OCI-LY1 (cell line): ENCODE measurements around the gene MMS22L.

Source experiments
- H2AFZ ChIP-seq: fragments of 200-600 bp; sonication (generic), shearing (Covaris generic); 2 replicates; pipeline ENCODE4 v1.6.0; 2014; ENCODE audit warnings: antibody characterized with exemption, mild to moderate bottlenecking, low read length
- H3F3A ChIP-seq: fragments of 200-600 bp; sonication (generic), shearing (Covaris generic); 2 replicates; pipeline ENCODE4 v1.6.0; 2014; ENCODE audit warnings: mild to moderate bottlenecking, antibody characterized with exemption, low read length, moderate library complexity; ENCODE audit not compliant: insufficient read depth
- H3K27ac ChIP-seq: fragments of 200-600 bp; sonication (generic); 2 replicates; pipeline ENCODE4 v1.5.1; 2014; ENCODE audit warnings: low read length, mixed run types, mild to moderate bottlenecking, low read depth; ENCODE audit not compliant: poor library complexity, severe bottlenecking
- H3K27me3 ChIP-seq: fragments of 200-600 bp; sonication (generic); 2 replicates; pipeline ENCODE4 v1.6.0; 2014; ENCODE audit warnings: antibody characterized with exemption, mild to moderate bottlenecking, low read length, moderate library complexity; ENCODE audit not compliant: insufficient read depth
- H3K36me3 ChIP-seq: fragments of 200-600 bp; sonication (generic); 2 replicates; pipeline ENCODE4 v1.6.1; 2014; ENCODE audit warnings: mild to moderate bottlenecking, antibody characterized with exemption, low read length, moderate library complexity, mixed read lengths; ENCODE audit not compliant: insufficient read depth
- H3K4me1 ChIP-seq: fragments of 200-600 bp; sonication (generic); 2 replicates; pipeline ENCODE4 v1.5.1; 2014; ENCODE audit warnings: mild to moderate bottlenecking, low read length, moderate library complexity; ENCODE audit not compliant: insufficient read depth, severe bottlenecking
- H3K4me2 ChIP-seq: fragments of 200-600 bp; sonication (generic), shearing (Covaris generic); 2 replicates; pipeline ENCODE4 v1.6.1; 2014; ENCODE audit warnings: low read length
- H3K4me3 ChIP-seq: fragments of 200-600 bp; sonication (generic); 2 replicates; pipeline ENCODE4 v1.5.1; 2014; ENCODE audit warnings: low read length, low read depth, mild to moderate bottlenecking, mixed read lengths; ENCODE audit not compliant: poor library complexity, severe bottlenecking
- H3K79me2 ChIP-seq: fragments of 200-600 bp; shearing (Covaris generic); 2 replicates; pipeline ENCODE4 v1.6.1; 2016; ENCODE audit warnings: mixed run types, low read length, mixed read lengths; ENCODE audit not compliant: insufficient read depth
- H3K9ac ChIP-seq: fragments of 200-600 bp; sonication (generic), shearing (Covaris generic); 2 replicates; pipeline ENCODE4 v1.6.1; 2014; ENCODE audit warnings: mild to moderate bottlenecking, low read length, mixed read lengths
- H3K9me2 ChIP-seq: fragments of 200-600 bp; sonication (generic), shearing (Covaris generic); 2 replicates; pipeline ENCODE4 v1.6.1; 2014; ENCODE audit warnings: low read depth, mild to moderate bottlenecking, low read length, mixed read lengths
- H3K9me3 ChIP-seq: fragments of 200-600 bp; shearing (Covaris generic); 2 replicates; pipeline ENCODE4 v1.6.1; 2014; ENCODE audit warnings: low read length, mixed read lengths
- H4K20me1 ChIP-seq: fragments of 200-600 bp; sonication (generic), shearing (Covaris generic); 2 replicates; pipeline ENCODE4 v1.6.0; 2016; ENCODE audit warnings: mild to moderate bottlenecking, low read length; ENCODE audit not compliant: insufficient read depth
- CTCF ChIP-seq: fragments of 200-600 bp; sonication (generic), shearing (Covaris generic); IDR thresholded peaks from 2 replicates; pipeline ENCODE4 v1.5.1; 2017; ENCODE audit warnings: mild to moderate bottlenecking, antibody characterized with exemption, low read length, moderate library complexity, mixed read lengths
- EZH2 ChIP-seq: fragments of 200-600 bp; sonication (generic), shearing (Covaris generic); IDR thresholded peaks from 2 replicates; pipeline ENCODE4 v1.8.0; 2017; ENCODE audit warnings: borderline replicate concordance, mixed run types, mild to moderate bottlenecking, antibody characterized with exemption, low read length, moderate library complexity, mixed read lengths

Gene MMS22L

GRCh38 chr6:97195117-97195516 is 87.9 kb downstream of the MMS22L start:
- no peak overlapping the region for H3K27ac ChIP-seq
- H3K9me2 ChIP-seq = no peaks in the 10 kb centered on the region
- TF ChIP-seq CTCF (no peak), EZH2 (no peak)
- no peaks in the 10 kb centered on the region for H3F3A ChIP-seq
- no peaks in the 10 kb centered on the region for H3K79me2 ChIP-seq
- no peaks in the 10 kb centered on the region for H3K4me1 ChIP-seq
- H2AFZ ChIP-seq = no peak overlapping the region
- no peak overlapping the region for H3K4me3 ChIP-seq
- peaks cover 28% of the 10 kb centered on the region for H3K36me3 ChIP-seq
- no peaks in the 10 kb centered on the region for H3K27me3 ChIP-seq
- no peaks in the 10 kb centered on the region for H4K20me1 ChIP-seq
- H3K4me2 ChIP-seq = no peak overlapping the region
- no peak overlapping the region for H3K9ac ChIP-seq
- no peaks in the 10 kb centered on the region for H3K9me3 ChIP-seq

- H4K20me1 ChIP-seq = no peaks in the 10 kb centered on the region
- H3K4me3 ChIP-seq = no peak overlapping the region
- no peak overlapping the region for H3K4me2 ChIP-seq
- H3K4me1 ChIP-seq = no peaks in the 10 kb centered on the region
- H3K27ac ChIP-seq = no peak overlapping the region
- H3F3A ChIP-seq = 0 out of 2 replicates have a peak, but pooled peaks cover 3% of the 10 kb centered on the region
- H2AFZ ChIP-seq = no peak overlapping the region
- no peaks in the 10 kb centered on the region for H3K27me3 ChIP-seq
- H3K9me2 ChIP-seq = no peaks in the 10 kb centered on the region
- no peak overlapping the region for H3K9ac ChIP-seq
- peaks cover 11% of the 10 kb centered on the region for H3K36me3 ChIP-seq
- no peaks in the 10 kb centered on the region for H3K79me2 ChIP-seq
- H3K9me3 ChIP-seq = no peaks in the 10 kb centered on the region
- TF ChIP-seq EZH2 (no peak), CTCF (no peak)
Measured at GRCh38 chr6:97189767-97190166, 93.2 kb downstream of the MMS22L start.

- H3K9me2 ChIP-seq = no peaks in the 10 kb centered on the region
- no peak overlapping the region for H3K4me2 ChIP-seq
- H4K20me1 ChIP-seq = no peaks in the 10 kb centered on the region
- H3K9me3 ChIP-seq = no peaks in the 10 kb centered on the region
- H3K27me3 ChIP-seq = no peaks in the 10 kb centered on the region
- H3F3A ChIP-seq = 0 out of 2 replicates have a peak, but pooled peaks cover 3% of the 10 kb centered on the region
- no peaks in the 10 kb centered on the region for H3K79me2 ChIP-seq
- no peak for TF ChIP-seq CTCF
- no peak for TF ChIP-seq EZH2
- no peak overlapping the region for H3K9ac ChIP-seq
- H3K4me3 ChIP-seq = no peak overlapping the region
- H2AFZ ChIP-seq = no peak overlapping the region
- no peak overlapping the region for H3K27ac ChIP-seq
- H3K36me3 ChIP-seq = peaks cover 4% of the 10 kb centered on the region; the same call in 1 of the 2 replicates
- no peaks in the 10 kb centered on the region for H3K4me1 ChIP-seq
Measured at GRCh38 chr6:97187951-97188350, 95.1 kb downstream of the MMS22L start.
